HG03139 (cell line): ENCODE data around the gene TEDC2.
"Not testable (repeated sequence)": the region's sequence is repeated elsewhere in the genome, so short reads cannot be mapped to it uniquely, and the experiment has no call there.

Source experiments
- ATAC-seq: cut with Tn5 transposase; IDR thresholded peaks from one replicate; pipeline ENCODE4 v1.9.1; 2021; ENCODE audit not compliant: unreplicated experiment

The TEDC2 gene

DNA sequence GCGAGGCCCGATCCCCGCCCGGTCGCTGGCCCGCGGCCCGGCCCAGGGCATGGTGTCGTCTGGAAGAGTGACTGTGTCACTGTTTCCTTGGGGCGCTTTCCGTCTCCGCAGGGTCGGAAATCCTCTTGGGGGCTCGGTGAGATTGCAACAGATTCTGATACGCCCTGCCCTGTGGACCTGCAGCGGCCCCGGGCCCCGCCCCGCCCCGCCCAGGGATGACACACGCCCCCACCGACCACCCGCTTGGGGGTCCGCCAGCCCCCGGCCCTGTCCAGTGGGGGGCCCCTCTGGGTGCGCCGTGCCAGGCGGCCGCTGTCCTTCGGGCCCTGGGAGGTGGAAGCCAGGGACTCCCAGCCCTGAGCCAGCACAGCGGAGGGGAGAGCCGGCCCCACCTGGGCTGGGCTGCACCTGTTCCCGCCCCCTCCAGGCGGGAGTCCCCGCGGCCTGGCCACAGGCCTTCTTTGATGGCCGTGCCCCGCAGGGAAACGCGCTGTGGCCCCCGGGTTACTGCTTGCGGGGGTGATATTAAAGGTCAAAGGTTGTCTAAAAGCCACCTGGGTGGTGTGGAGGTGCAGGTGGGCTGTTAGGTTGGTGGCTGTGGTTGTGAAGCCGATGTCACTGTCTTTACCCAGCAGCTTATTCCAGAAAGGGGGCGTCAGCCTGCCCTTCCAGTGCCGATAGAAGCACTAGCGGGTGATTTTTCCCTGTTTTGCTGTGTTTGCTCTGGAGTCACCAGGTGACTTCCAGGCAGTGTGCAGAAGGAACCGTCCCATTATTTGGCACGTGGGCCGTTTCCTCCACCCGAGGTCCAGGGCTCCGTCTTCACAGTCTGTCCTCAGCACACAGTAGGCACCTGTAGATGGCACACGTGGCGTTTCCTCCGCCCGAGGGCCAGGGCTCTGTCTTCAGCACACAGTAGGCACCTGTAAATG is 15.8 kb downstream of the TEDC2 start:
- no peak for ATAC-seq

DNA sequence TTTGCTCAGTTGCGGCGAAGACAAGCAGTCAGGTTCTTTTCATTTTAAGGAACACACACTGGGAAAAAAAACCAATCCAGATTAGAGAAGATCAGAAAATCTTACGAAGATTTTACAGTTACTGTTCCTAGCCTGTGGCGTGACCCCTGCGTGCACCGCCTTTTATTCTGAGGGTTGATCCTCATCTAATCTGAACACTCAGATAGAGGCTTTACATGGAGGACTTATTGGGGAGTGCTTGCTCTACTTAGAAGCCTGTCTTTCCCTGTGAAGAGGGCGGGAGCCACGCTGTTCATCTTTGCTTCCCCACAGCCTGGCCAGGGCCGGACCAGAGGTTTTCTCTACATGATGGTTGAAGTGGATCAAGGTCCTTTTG is 16.4 kb downstream of the TEDC2 start:
- ATAC-seq = no peak

DNA sequence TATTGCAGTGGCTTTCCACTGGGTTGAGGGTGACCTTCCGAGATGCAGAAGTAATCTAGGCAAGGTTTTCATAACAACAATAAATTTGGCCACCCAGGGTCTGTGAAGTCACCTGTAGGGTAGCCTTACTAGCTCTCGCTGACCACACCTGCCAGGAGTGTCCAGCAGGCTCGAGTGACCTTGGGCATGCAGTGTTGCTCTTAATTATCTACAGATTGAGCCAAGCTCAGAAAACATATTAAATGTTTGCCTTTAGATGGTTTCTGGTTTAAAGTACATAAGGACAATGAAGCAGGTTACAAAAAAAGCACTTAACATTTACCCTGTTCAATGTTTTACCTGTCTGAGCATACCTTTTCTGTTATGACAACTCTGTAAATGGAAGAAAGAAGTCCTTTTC is 16.8 kb downstream of the TEDC2 start:
- ATAC-seq = no peak

DNA sequence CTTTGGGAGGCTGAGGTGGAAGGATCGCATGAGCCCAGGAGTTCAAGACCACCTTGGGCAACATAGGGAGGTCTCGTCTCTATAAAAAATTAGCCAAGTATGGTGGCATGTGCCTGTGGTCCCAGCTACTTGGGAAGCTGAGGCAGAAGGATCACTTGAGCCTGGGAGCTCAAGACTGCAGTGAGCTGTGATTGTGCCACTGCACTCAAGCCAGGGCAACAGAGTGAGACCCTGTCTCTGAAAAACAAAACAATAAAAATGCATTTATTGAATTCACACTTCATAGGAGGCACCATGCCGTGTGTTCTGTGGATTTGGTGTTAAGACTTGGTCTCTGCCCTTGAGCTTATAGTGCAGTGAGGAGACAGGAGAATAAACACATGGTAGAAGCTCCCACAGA is 17.4 kb downstream of the TEDC2 start:
- no peak for ATAC-seq

DNA sequence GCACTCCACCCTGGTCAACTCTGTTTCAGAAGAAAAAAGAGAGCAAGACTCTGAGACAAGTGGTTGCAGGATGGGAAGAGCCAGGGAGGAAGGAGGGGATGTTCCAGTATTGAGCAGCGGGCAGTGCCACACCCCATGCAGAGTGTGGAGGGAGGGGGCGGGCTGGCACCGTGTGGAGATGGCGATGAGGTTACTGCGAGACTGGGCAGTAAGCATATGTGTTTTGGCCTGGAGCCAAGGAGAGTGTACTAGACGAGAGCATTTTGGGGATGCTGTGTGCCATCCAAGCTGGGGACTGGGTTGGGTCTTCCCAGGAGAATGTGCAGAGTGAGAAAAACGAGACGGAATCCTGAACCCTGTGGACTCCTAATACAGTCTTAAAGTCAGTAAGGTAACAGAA is 18.4 kb downstream of the TEDC2 start:
- no peak for ATAC-seq

DNA sequence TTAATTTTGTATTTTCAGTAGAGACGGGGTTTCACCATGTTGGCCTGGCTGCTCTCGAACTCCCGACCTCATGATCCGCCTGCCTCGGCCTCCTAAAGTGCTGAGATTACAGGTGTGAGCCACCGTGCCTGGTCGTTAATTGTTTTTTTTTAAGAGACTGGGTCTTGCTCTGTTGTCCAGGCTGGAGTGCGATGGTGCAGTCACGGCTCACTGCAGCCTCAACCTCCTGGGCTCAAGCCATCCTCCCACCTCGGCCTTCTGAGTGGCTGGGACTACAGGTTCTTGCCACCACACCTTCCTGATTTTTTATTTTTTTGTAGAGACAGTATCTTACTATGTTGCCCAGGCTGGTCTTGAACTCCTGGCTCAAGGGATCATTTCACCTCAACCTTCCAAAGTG is 20.1 kb downstream of the TEDC2 start:
- ATAC-seq = not testable (repeated sequence)

DNA sequence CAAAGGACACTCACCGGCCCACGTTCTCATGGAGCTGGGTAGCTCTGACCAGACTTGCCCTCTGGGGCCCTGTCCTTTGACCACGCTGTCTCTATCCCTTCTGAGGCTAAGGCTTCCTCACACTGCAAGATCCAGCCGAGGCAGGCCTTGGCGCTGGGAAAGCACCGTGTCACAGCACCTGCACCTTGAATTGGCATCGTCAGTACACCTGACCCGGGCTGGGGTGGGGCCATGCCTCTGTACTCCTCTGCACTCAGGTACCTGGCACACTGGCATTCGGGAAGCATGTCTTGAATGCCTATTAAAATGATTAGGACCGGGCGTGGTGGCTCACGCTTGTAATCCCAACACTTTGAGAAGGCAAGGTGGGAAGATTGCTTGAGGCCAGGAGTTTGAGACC is 21.0 kb downstream of the TEDC2 start:
- ATAC-seq = no peak

DNA sequence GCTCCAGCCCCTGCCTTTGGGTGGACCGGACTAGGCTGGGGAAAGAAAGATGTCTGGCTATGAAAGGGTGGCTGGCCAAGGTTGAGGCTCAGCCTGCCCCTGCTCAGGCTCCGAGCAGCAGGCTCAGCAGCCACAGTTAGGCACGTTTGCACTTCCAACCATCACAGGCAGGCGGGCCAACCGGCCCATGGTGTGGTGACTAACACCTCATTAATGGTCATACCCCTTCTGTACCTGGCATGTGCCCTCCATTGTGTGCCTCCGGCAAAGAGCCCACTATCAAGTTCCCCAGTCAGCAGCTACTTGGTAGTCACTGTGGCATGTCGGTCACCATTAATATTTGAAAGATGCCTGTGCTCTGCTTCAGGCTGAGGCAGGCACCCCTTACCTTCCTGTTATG is 21.8 kb downstream of the TEDC2 start:
- no peak for ATAC-seq

DNA sequence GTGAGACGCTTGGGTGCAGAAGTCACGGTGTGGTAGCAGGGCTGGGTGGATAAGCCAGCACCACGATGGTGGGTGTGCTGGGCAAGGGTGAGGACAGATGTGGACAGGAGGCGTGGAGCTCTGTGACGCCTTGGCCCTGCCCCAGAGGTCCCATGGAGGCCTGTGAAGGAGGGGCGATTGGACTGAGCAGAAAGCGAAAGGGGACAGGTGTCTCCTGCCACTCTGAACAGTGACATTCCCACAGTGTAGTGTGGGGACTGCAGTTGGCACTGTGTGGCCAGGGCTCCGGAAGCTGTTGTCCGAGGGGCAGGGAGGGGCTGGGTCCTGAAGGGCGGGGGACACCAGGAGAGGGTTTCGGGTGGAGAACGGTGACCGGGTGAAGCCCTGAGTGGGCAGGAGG is 22.3 kb downstream of the TEDC2 start:
- no peak for ATAC-seq

DNA sequence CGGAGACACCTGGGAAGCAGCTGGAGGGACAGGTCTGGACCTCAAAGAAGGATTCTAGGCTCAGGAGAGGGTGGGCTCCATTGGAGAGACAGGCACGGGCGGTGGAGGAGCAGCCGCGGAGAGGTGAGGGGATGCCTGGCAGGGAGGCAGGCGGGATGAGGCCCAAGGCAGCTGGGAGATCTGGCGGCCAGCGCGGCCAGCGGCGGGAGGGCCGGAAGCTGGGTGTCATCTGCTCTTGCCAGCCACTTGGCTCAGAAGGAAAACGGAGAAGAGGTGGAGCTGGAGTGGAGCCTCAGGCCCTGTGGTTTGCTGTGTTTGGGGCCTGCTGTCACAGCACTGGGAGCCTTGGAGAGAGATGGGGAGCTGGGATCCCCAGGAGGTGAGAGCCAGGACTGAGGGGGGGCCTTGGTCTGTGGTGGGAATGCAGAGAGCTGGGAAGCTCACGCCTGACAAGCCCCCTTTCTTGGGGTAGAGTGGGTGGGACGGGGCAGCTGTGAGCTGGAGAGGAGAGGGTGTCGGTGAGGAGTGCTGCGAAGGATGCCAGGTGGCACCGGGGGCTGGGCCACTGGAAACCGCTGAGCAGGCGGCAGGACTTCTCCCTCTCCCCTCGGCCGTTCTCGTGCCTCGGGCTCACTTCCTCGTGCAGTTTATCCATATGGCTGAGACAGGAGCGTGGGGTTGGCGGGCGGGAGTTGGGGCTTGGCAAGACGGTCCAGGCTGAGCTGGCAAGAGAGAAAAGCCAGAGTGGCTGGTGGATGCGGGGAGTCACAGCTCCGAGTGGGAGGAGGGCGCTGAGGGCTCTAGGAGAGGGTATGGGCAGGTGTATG is 23.0 kb downstream of the TEDC2 start:
- no peak for ATAC-seq

DNA sequence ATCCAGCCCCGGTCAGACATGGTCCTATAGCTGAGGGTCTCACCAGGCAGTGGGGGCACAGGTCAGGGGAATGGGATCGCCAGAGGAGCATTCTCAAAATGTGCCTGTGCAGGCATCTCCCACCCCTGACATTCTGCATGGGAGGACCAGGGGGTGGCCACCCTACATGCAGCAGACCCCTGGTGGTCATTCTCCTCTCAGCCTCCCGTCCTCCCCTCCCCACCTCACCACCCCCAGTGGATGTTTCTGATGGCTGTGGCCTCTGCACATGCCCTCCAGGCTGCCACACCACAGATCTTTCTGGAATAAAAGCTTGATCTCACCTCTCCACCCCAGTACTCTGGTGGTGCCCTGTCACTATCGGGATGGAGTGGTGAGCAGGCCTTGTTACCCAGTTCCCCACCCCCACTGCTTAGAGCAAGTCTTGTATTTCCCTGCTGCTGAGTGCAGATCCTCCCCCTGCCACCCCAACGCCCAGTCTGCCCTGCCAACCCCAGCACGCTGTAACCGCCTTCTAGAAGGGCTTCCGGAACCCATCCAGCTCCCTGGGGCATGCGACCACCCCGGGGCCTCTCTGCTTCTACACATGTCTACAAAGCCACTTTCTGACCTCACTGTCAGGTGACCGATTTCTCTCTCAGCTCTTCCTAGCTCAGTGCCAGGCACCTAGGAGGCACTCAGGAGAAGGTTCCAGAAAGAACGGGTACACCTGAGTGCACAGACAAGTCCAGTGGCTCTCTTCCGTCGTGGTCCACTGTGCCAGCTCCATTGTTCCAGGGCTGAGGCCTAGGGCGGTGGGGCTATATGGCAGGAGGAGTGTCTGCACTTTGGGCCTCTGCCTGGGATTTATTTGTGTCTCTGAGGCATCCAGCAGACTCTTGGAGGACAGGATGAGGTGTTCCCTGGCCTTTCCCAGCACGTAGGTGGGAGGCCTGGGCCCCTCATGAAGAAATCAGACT is 24.3 kb downstream of the TEDC2 start:
- no peak for ATAC-seq

DNA sequence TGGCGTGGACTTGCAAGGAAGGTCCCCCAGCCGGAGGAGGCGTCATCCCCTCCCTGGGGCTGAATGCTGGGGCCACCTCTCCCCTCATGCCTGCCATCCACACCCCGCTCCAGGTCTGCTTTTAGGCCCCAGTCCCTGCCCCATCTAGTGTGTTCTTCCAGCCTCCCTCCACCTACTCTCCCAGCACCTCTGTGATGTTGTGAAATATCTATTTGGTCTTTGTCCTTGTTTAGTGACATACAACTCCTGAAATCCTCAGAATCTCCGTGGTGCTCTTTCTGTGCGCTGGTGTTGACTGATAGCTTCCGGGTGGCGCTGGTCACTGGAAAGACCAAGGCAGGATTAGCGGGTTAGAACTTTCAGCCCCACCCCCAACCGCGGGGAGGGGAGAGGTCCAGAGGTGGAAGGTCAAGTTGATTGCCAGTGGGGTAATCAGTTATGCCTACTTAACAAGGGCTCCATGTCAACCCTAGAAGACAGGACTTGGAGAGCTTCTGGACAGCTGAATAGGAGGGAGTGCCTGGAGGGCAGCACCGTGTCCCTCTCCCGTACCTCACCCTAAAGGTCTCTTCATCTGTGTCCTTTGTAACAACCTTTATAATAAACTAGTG is 25.1 kb downstream of the TEDC2 start:
- ATAC-seq = no peak

DNA sequence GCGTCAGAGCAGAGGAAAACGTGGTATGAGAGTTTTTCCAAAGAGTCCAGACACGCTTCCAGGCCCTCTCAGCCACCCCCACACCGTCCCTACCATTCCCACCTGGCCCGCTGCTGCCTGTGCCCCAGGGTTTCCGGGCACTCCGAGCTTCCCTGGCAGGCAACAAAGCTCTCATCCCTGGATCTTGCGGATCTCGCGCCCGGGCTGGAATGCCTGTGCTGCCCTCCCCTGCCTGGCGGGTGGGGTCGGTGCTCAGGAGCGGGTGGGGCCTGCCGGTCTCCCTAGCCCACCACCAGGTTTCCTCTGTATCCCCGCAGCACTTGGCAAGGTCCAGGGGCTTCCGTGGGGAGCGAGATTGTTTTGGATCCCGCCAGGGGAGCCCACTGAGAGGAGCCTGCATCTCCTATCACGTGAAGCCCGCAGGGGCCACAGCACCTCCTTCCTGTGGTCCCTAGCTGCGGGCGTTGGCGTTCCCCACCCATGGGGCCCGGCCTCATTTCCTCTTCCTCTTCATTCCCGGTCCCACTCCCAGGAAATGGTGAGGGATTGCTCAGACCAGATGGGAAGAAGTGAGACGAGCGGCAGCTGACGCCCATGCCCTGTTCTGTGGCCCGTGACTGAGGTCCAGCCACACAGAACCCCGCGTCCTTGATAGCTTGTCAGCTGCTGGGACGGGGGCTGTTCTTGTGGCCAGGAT is 26.1 kb downstream of the TEDC2 start:
- no peak for ATAC-seq

DNA sequence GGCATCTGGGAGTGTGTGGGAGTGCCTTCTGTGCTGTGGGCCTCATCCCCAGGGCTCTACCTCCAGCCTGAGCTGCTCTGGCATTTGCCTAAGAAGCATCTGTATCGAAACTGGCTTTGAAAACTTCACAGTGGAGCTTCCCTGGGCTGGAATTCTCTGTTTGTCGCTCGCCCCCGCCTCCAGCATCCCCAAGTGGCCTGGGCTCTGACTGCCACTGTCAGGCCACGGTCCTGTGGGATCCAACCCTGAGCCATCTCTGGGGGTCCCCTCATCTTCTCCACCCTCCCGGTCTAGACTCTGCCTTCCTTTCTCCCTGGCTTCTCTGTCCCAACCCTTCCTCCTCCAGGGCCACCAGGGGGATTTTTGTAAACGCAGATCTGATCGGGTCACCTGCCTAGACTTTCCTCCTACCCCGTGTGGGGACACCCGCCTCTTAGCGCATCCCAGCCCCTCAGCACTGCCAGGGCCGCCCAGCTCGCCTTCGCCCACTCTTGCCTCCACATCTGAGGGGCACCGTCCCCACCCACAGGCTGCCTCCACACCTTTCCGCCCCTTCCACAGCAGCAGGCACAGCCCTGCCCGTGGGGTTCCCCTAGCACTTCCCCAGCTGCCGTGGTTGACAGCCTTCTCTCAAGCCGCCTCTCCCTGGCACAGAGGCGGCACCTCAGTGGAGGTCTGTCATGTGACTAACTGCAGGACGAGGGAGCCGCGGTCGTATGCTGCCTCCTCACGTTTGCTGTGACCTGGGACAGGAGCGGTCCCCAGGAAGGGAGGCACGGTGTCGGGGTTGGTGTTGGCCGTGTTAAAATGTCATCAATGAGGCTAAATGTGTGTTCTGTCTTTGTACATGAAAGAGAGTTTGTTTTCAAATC is 27.0 kb downstream of the TEDC2 start:
- no peak for ATAC-seq

DNA sequence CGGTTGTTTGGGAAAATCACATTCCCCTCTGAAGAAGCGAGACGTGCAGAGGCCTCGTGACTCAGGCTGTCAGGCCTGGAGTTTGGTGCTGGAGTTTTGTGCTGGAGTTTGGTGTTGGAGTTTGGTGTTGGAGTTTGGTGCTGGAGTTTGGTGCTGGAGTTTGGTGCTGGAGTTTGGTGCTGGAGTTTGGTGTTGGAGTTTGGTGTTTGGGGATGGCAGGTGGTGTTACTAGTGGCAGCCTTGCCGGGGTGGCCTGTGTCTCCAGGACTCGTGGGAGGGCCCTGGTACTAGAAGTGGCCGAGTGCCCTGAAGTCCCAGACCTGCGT is 27.6 kb downstream of the TEDC2 start:
- no peak for ATAC-seq

DNA sequence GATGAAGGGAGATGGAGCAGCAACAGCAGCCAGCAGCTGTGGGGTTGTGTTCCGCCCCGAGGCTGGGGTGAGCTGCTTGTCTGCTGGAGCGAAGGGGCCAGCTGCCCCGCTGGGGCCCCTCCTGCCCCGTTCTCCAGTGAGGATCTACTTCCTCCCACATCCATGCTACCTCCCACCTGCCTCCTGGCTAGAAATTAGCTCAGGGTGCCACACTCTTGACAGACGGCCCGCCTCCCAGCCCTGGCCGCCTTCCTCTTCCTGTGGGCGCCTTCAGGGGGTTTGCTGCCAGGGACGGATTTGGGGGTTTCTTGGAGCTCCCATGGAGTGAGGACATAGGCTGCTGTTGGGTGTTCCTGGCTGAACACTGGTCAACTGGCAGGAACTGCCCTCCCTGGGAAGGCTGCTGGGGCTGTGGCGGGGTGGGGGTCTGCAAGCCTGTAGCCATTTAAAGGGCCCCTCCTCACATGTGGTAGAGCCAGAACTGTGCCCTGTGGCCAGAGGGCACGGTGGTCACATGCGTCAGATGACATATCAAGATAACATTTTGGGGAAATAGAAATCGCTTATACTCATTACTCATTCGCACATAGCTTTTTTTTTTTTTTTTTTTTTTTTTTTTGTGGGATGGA is 28.1 kb downstream of the TEDC2 start:
- no peak for ATAC-seq

DNA sequence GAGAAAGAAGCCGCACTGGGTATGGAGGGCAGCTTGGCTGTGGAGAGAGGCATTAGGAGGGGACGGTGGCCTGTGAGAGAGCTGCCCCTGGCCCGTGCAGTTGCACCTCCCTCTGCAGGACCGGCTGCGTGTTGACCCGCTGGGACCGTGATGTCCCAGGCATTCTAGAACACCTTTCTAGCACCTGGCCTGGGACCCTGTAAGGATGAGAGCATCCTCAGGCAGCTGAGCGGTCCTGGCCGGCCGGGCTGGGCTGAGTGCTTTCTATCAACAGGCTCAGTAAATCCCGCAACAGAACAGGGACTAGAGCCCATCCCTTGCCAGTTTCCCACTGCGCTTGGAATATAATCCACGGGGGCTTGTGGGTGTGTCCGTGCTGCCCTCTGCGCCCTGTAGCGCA is 29.7 kb downstream of the TEDC2 start:
- ATAC-seq = no peak

DNA sequence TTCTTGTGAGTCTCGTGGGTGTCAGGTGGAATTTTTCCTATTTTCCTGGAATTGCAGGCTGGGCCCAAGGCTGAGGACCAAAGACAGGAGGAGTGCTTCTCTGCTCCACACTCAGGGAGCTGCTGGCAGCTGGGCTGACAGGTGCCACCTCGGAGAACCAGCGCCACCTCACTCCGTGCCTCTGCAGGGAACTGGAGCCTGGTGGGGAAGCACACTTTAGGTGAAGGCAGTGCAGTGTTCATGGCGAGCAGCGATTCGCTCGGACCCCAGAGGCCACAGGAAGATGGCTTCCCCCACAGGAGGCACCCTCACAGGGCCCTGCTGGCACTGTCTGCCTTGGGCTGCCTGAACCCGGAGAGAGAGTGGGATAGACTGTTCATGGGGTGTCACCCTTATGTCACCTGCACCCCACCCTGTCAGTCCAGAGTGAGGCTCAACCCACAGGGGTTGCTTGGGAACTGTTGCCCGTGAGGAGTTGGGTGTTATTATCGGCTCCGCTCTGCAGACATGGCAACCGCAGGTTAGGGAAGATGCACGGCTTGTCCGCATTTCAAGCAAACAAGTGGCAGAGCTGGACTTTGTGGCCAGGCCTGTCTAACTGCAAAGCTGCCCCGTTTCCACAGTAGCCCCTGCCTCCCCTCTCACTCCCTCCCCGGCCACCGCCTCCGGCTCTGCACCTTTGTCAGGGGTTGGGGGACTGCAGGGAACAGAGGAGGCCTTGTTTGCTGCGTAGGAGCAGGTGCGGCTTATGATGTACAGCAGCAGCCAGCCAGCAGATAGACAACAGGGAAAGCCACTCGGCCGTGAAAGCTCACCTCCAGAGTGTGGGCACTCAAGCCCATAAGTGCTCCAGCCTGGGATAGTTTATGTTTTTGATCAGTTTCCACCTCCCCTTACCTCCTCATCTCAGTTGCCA is 30.5 kb downstream of the TEDC2 start:
- no peak for ATAC-seq
